Activated T-helper 9 cell treated with anti-CD3 and anti-CD28 coated beads, Interleukin-2, amount 50 U/mL, for 16 hours (primary cell): ENCODE results near the gene ELMO3.

Experiments used
- DNase-seq: peaks from one replicate; pipeline ENCODE4 v3.0.0-alpha.2; 2020; ENCODE audit warnings: low read depth

The ELMO3 gene

GRCh38 chr16:67163999-67164558, 34.9 kb upstream of the ELMO3 start:
- no peak for DNase-seq

GRCh38 chr16:67164599-67165061, 34.3 kb upstream of the ELMO3 start, which contains the start of gene HSF4:
Gene HSF4 (plus strand): TSS chr16:67164745. CDS start chr16:67164812, 67 bp downstream.
- no peak for DNase-seq

- DNase-seq, result no peak
Observed at GRCh38 chr16:67165121-67166078, 33.5 kb upstream of the ELMO3 start.

- DNase-seq, result no peak
Observed at GRCh38 chr16:67166110-67166547, 32.8 kb upstream of the ELMO3 start.

- no peak for DNase-seq
Observed at GRCh38 chr16:67166598-67167168, 32.2 kb upstream of the ELMO3 start.

- no peak for DNase-seq
Observed at GRCh38 chr16:67167588-67167987, 31.3 kb upstream of the ELMO3 start.

- no peak for DNase-seq
Observed at GRCh38 chr16:67169011-67169451, 29.9 kb upstream of the ELMO3 start.

- no peak for DNase-seq
Observed at GRCh38 chr16:67169642-67170167, 29.2 kb upstream of the ELMO3 start.

- DNase-seq, result no peak
Observed at GRCh38 chr16:67170168-67170948, 28.6 kb upstream of the ELMO3 start, which contains the start of gene NOL3. Gene NOL3 (plus strand): TSS chr16:67170538.

- DNase-seq, result no peak
Observed at GRCh38 chr16:67170949-67171649, 27.8 kb upstream of the ELMO3 start.

- no peak for DNase-seq
Observed at GRCh38 chr16:67173323-67173722, 25.6 kb upstream of the ELMO3 start.

- peak; percentile 47 for DNase-seq
Observed at GRCh38 chr16:67173808-67174705, 24.9 kb upstream of the ELMO3 start.

GRCh38 chr16:67174706-67175231, 24.2 kb upstream of the ELMO3 start:
- no peak for DNase-seq

- DNase-seq, result no peak
Observed at GRCh38 chr16:67176662-67177061, 22.3 kb upstream of the ELMO3 start.

GRCh38 chr16:67177743-67178699, 20.9 kb upstream of the ELMO3 start:
- peak; percentile 44 for DNase-seq

- DNase-seq, result no peak
Observed at GRCh38 chr16:67179421-67180080, 19.4 kb upstream of the ELMO3 start.

- DNase-seq, result no peak
Observed at GRCh38 chr16:67180166-67180565, 18.8 kb upstream of the ELMO3 start.

- DNase-seq, result no peak
Observed at GRCh38 chr16:67181346-67181745, 17.6 kb upstream of the ELMO3 start.
